Cardiac muscle cell (in vitro differentiated cells and primary cell): ENCODE results near the gene CDH23. TPM values are rescaled to one million over a fixed set of nuclear protein-coding genes. Genes with fewer than 3 reads are reported as not detected.
A peak's percentile ranks its signal among the peaks of the same experiment; 100 is the strongest.

Experiments
- DNase-seq, 2 donors: peaks; one replicate each; pipeline versions ENCODE4 v3.0.0 to v3.0.0-alpha.2; 2010 to 2017; ENCODE audit warnings: low read depth in 1 of 2, low spot score in 1 of 2
- H3K27ac ChIP-seq: fragments of 200-600 bp; sonication (generic); 2 replicates; pipeline ENCODE4 v1.5.1; 2016
- H3K27me3 ChIP-seq: fragments of 200-600 bp; sonication (generic); 2 replicates; pipeline ENCODE4 v1.6.0; 2016; ENCODE audit warnings: control low read depth
- H3K36me3 ChIP-seq: fragments of 200-600 bp; sonication (generic); 2 replicates; pipeline ENCODE4 v1.5.1; 2016; ENCODE audit warnings: control low read depth
- H3K4me1 ChIP-seq: fragments of 200-600 bp; sonication (generic); 2 replicates; pipeline ENCODE4 v1.8.1; 2017; ENCODE audit warnings: low read depth, mild to moderate bottlenecking, mixed run types
- H3K4me3 ChIP-seq: fragments of 200-600 bp; sonication (generic); 2 replicates; pipeline ENCODE4 v1.5.1; 2016; ENCODE audit warnings: mild to moderate bottlenecking
- H3K9me3 ChIP-seq: fragments of 200-600 bp; sonication (generic); 2 replicates; pipeline ENCODE4 v1.5.1; 2017; ENCODE audit warnings: low read depth, mild to moderate bottlenecking, control low read depth
- polyA plus RNA-seq: library from polyadenylated mRNA; unstranded; fragments of >200 nt; fragmentation: Nextera tagmentation; extraction: Ambion mirVana; gene quantifications from 2 replicates; pipeline ENCODE4 v1.2.1, GENCODE V29; 2016
- total RNA-seq: library from RNA; depleted of rRNA; stranded (reverse); fragments of >200 nt; gene quantifications from 2 replicates; pipeline ENCODE4 v1.2.3, GENCODE V29; 2016
- TF ChIP-seq, protein P1 (sequence below): IDR thresholded peaks from 2 replicates; pipeline ENCODE4 v1.5.1; 2012; ENCODE audit warnings: low read depth, mild to moderate bottlenecking, low read length

The CDH23 gene
- 0.51 and 0.78 TPM in 2 replicates for total RNA-seq
- 0.05 and 1.2 TPM in 2 replicates for polyA plus RNA-seq

DNA sequence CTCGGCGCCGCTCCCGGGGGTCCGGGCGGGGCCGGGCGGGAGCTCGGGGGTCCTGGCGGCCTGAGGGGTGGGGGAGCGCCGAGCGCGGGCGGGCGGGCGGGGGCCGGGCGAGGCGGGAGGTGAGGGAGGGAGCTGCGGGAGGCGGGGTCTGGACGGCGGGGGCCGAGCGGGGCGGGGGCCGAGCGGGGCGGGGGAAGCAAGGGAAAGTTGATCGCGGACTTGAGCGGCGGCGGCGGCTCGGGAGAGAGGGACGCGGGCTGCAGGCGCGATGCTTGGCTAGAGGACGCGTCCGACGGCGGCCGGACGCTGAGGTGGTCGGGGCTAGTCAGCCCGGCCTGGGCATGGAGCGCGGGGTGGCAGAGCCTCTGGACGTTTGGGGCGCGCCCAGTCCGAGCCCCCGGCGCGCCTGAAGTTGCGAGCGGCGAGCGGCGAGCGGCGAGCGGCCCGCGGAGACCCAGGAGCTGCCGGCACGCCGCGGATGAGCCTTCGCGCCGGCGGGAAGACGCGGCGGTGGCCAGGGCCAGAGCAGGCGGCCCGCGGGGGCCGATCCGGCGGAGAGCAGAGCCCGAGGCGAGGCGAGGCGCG is at the start of gene CDH23:
TSS of gene CDH23 (plus strand) at position 210 of the 585 bp plus-strand sequence. CDS start 42,912 bp downstream, outside the sequence.
- TF ChIP-seq, protein P1, sequence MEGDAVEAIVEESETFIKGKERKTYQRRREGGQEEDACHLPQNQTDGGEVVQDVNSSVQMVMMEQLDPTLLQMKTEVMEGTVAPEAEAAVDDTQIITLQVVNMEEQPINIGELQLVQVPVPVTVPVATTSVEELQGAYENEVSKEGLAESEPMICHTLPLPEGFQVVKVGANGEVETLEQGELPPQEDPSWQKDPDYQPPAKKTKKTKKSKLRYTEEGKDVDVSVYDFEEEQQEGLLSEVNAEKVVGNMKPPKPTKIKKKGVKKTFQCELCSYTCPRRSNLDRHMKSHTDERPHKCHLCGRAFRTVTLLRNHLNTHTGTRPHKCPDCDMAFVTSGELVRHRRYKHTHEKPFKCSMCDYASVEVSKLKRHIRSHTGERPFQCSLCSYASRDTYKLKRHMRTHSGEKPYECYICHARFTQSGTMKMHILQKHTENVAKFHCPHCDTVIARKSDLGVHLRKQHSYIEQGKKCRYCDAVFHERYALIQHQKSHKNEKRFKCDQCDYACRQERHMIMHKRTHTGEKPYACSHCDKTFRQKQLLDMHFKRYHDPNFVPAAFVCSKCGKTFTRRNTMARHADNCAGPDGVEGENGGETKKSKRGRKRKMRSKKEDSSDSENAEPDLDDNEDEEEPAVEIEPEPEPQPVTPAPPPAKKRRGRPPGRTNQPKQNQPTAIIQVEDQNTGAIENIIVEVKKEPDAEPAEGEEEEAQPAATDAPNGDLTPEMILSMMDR = no peak
- Histone ChIP-seq H3K4me1 (peaks cover 8% of the 10 kb centered on the region), H3K4me3 (peak within 1 kb of the TSS; percentile 44), H3K27ac (no peak within 1 kb of the TSS), H3K9me3 (no peaks in the 10 kb centered on the region), H3K36me3 (no peaks in the 10 kb centered on the region), H3K27me3 (peaks cover 72% of the 10 kb centered on the region)
- DNase-seq = peak; percentile 11 to 63

DNA sequence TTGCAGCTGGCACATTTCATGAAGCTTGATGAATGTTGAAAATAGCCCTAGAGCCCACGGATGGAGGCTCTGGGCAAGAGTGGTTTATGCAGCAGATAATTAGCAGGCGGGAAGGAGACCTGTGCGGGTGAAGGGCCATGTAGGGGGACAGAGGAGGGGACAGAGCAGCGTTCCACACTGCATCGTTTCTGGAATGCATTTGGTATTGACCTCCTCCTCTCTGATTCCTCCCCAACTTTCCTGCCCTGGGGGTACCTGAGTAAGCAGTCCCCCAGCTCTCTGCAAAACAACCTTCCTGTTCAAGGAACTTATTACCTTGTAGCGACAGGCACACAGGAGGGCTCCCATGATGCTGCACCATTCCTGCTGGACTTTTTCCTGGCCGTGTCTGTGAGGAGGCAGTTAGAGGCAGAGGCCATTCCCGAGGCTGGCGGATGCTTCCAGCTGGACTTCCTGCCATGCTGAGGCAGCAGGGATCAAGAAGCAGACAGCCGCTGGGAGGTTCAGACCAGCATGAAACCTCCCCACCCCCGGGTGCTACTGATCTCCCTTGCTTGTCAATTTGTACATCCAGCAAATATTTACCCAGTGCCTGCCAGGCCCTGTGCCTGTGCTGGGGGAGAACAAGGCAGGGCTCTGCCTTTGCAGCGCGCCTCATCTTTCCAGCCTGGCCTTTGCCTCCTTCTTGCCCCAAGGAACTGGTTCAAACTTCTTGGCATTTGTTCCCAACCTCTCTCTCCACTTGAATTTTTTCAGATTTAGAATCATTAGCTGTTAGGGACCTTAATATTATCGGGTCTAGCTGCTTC is 48.9 kb upstream of the CDH23 start:
- H3K36me3 ChIP-seq = no peaks in the 10 kb centered on the region
- H3K27me3 ChIP-seq = no peaks in the 10 kb centered on the region
- no peak overlapping the region for H3K4me3 ChIP-seq
- no peaks in the 10 kb centered on the region for H3K9me3 ChIP-seq
- peak in 1 of 2 donors; percentile 7 for DNase-seq
- TF ChIP-seq, protein P1 = no peak
- no peaks in the 10 kb centered on the region for H3K4me1 ChIP-seq
- H3K27ac ChIP-seq = no peak overlapping the region

DNA sequence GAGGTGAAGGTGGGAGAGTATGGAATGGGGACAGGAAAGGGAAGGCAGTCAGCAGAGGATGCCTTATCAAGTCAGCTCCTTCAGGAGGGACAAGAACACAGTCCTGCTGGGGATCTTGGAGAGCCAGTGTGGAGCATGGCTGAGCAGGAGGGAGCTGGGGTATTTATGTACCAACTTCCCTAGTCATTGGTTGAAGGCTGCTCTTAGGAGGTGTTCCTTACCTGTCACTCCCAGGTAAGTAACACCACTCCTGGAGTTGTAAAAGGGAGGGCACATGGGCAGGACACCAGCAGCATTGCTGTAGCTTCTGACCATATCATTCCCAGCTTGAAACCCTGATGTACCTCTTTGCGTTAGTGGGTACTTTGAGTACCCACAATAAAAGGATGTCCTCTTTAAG is 47.9 kb upstream of the CDH23 start:
- H3K27me3 ChIP-seq = no peaks in the 10 kb centered on the region
- no peaks in the 10 kb centered on the region for H3K36me3 ChIP-seq
- no peak overlapping the region for H3K4me3 ChIP-seq
- no peaks in the 10 kb centered on the region for H3K9me3 ChIP-seq
- DNase-seq = no peak
- TF ChIP-seq, protein P1 = no peak
- H3K27ac ChIP-seq = no peak overlapping the region
- H3K4me1 ChIP-seq = no peaks in the 10 kb centered on the region

DNA sequence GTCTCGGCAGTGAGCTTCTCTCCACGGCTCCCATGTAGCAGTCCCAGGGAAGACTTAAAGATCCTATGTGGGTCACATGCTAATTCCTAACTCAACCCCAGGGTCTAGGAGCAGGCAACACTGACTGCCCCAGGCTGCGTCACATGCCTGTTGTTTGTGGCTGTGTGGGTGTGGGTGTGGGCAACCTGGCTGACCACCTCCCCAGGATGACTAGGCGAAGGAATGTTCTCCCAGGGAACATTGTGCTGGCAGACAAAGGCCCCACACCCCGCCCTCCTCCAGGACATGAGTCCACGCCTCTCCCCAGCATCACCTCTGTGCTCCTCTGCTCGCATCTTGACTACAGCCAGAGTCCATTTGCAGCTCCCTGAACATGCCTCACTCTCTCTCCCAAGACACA is 47.3 kb upstream of the CDH23 start:
- no peak for DNase-seq
- no peaks in the 10 kb centered on the region for H3K36me3 ChIP-seq
- no peak overlapping the region for H3K4me3 ChIP-seq
- TF ChIP-seq, protein P1 = no peak
- H3K27ac ChIP-seq = no peak overlapping the region
- H3K9me3 ChIP-seq = no peaks in the 10 kb centered on the region
- no peaks in the 10 kb centered on the region for H3K4me1 ChIP-seq
- H3K27me3 ChIP-seq = no peaks in the 10 kb centered on the region

DNA sequence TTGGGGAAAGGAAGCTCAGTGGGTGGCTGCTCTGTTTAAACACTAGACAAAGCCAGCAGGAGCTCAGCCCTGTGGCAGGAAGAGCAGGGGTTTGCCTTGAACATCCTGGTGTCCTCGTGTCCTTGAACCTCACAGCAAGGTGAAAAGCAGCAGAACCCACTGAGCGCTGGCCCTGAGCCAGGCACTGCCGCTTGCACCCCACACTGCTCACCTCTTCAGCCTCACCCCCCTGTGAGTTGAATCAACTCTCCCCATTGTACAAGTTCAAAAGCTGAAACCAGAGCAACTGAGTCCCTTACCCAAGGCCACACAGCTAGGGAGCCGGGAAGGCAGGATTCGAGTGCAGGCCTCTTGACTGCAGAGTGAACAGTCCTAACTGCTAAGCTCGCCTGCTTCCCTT is 45.6 kb upstream of the CDH23 start:
- Histone ChIP-seq H3K9me3 (no peaks in the 10 kb centered on the region), H3K27ac (no peak overlapping the region), H3K36me3 (no peaks in the 10 kb centered on the region), H3K27me3 (no peaks in the 10 kb centered on the region), H3K4me3 (no peak overlapping the region), H3K4me1 (no peaks in the 10 kb centered on the region)
- TF ChIP-seq, protein P1 = no peak
- no peak for DNase-seq
